Neural cell (in vitro differentiated cells): Measurements from ENCODE around the gene SPDYE4. TPM values are rescaled to one million over a fixed set of nuclear protein-coding genes. Genes with fewer than 3 reads are reported as not detected.

Experiments used
- H2AFZ ChIP-seq: fragments of 200-600, 300-800 bp; sonication (generic), shearing (Covaris generic); 2 replicates; pipeline ENCODE4 v1.6.0; 2014; ENCODE audit warnings: low read depth, mild to moderate bottlenecking, antibody characterized with exemption, low read length, moderate library complexity
- H3F3A ChIP-seq: fragments of 200-600 bp; shearing (Covaris generic); 2 replicates; pipeline ENCODE4 v1.6.1; 2016; ENCODE audit warnings: mild to moderate bottlenecking, moderate library complexity, mixed read lengths, antibody characterized with exemption, low read length; ENCODE audit not compliant: insufficient read depth, poor library complexity, severe bottlenecking
- H3K27ac ChIP-seq: fragments of 200-600, 300-800 bp; sonication (generic), shearing (Covaris generic); 2 replicates; pipeline ENCODE4 v1.5.1; 2014; ENCODE audit warnings: mild to moderate bottlenecking, low read length, moderate library complexity
- H3K27me3 ChIP-seq: fragments of 300-800, 200-600 bp; sonication (generic), shearing (Covaris generic); 2 replicates; pipeline ENCODE4 v1.6.0; 2014; ENCODE audit warnings: mild to moderate bottlenecking, low read depth, low read length, moderate library complexity; ENCODE audit not compliant: insufficient read depth
- H3K36me3 ChIP-seq: fragments of 300-800, 200-600 bp; sonication (generic), shearing (Covaris generic); 2 replicates; pipeline ENCODE4 v1.5.1; 2014; ENCODE audit warnings: mild to moderate bottlenecking, antibody characterized with exemption, low read length, moderate library complexity; ENCODE audit not compliant: insufficient read depth
- H3K4me2 ChIP-seq: fragments of 300-800, 200-600 bp; sonication (generic), shearing (Covaris generic); 2 replicates; pipeline ENCODE4 v1.6.0; 2014; ENCODE audit warnings: mild to moderate bottlenecking, low read length
- H3K4me3 ChIP-seq: fragments of 300-800, 200-600 bp; sonication (generic), shearing (Covaris generic); 2 replicates; pipeline ENCODE4 v1.5.1; 2014; ENCODE audit warnings: mild to moderate bottlenecking, low read length, moderate library complexity
- H3K79me2 ChIP-seq: fragments of 200-600 bp; shearing (Covaris generic); replicated peaks from 2 replicates; pipeline ENCODE4 v1.6.0; 2014; ENCODE audit warnings: mild to moderate bottlenecking, low read length, moderate library complexity; ENCODE audit not compliant: insufficient read depth
- H3K9ac ChIP-seq: fragments of 300-800, 200-600 bp; sonication (generic), shearing (Covaris generic); 2 replicates; pipeline ENCODE4 v1.6.1; 2016; ENCODE audit warnings: mild to moderate bottlenecking, low read length, mixed read lengths
- H3K9me2 ChIP-seq: fragments of 200-600 bp; shearing (Covaris generic); 2 replicates; pipeline ENCODE4 v1.6.1; 2016; ENCODE audit warnings: mild to moderate bottlenecking, low read length, mixed read lengths; ENCODE audit not compliant: insufficient read depth
- H3K9me3 ChIP-seq: fragments of 200-600, 300-800 bp; sonication (generic), shearing (Covaris generic); 2 replicates; pipeline ENCODE4 v1.6.1; 2016; ENCODE audit warnings: mild to moderate bottlenecking, mixed run types, low read length, moderate library complexity, mixed read lengths
- H4K20me1 ChIP-seq: fragments of 200-600 bp; shearing (Covaris generic); 2 replicates; pipeline ENCODE4 v1.6.1; 2016; ENCODE audit warnings: mild to moderate bottlenecking, mixed run types; ENCODE audit not compliant: insufficient read depth
- CTCF ChIP-seq: fragments of 450-650 bp; IDR thresholded peaks from 2 replicates; pipeline ENCODE4 v1.5.1; 2014; ENCODE audit warnings: antibody characterized with exemption, mild to moderate bottlenecking, moderate library complexity; ENCODE audit not compliant: poor library complexity, severe bottlenecking
- EP300 ChIP-seq: fragments of 450-650 bp; conservative IDR thresholded peaks from 2 replicates; pipeline ENCODE4 v1.6.1; 2014; ENCODE audit warnings: antibody characterized with exemption, mild to moderate bottlenecking, moderate library complexity; ENCODE audit not compliant: poor library complexity, severe bottlenecking
- EZH2 ChIP-seq: fragments of 200-600, 300-800 bp; shearing (Covaris generic), sonication (generic); IDR thresholded peaks from 2 replicates; pipeline ENCODE4 v1.6.1; 2014; ENCODE audit warnings: antibody characterized with exemption, low read length, borderline replicate concordance, mild to moderate bottlenecking; ENCODE audit not compliant: insufficient read depth, poor library complexity, severe bottlenecking
- MXI1 ChIP-seq: fragments of 450-650 bp; conservative IDR thresholded peaks from 2 replicates; pipeline ENCODE4 v1.6.1; 2014; ENCODE audit warnings: antibody characterized with exemption, mild to moderate bottlenecking; ENCODE audit not compliant: poor library complexity, severe bottlenecking
- POLR2AphosphoS5 ChIP-seq: IDR thresholded peaks from 2 replicates; pipeline ENCODE4 v1.6.1; 2012
- RAD21 ChIP-seq: fragments of 450-650 bp; conservative IDR thresholded peaks from 2 replicates; pipeline ENCODE4 v1.6.1; 2014; ENCODE audit warnings: antibody characterized with exemption, mild to moderate bottlenecking, moderate library complexity
- REST ChIP-seq: IDR thresholded peaks from 2 replicates; pipeline ENCODE4 v1.6.1; 2012; ENCODE audit warnings: borderline replicate concordance
- SMC3 ChIP-seq: fragments of 450-650 bp; conservative IDR thresholded peaks from 2 replicates; pipeline ENCODE4 v1.6.1; 2014; ENCODE audit warnings: antibody characterized with exemption, mild to moderate bottlenecking, moderate library complexity; ENCODE audit not compliant: poor library complexity
- TAF1 ChIP-seq: IDR thresholded peaks from 2 replicates; pipeline ENCODE4 v1.6.1; 2012; ENCODE audit warnings: low read depth
- polyA minus RNA-seq: library from RNA; depleted of rRNA, polyadenylated mRNA; stranded (reverse); fragments of >200 nt; gene quantifications from 2 replicates; pipeline ENCODE4 v1.2.3, GENCODE V29; 2014
- polyA plus RNA-seq: library from polyadenylated mRNA; depleted of rRNA; stranded (reverse); fragments of >200 nt; gene quantifications from 2 replicates; pipeline ENCODE4 v1.2.3, GENCODE V29; 2014

The SPDYE4 gene, protein sequence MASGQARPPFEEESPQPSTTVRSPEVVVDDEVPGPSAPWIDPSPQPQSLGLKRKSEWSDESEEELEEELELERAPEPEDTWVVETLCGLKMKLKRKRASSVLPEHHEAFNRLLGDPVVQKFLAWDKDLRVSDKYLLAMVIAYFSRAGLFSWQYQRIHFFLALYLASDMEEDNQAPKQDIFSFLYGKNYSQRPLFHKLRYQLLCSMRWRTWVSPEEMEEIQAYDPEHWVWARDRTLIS
- polyA plus RNA-seq (not detected in 2 replicates), polyA minus RNA-seq (not detected in 2 replicates)

DNA sequence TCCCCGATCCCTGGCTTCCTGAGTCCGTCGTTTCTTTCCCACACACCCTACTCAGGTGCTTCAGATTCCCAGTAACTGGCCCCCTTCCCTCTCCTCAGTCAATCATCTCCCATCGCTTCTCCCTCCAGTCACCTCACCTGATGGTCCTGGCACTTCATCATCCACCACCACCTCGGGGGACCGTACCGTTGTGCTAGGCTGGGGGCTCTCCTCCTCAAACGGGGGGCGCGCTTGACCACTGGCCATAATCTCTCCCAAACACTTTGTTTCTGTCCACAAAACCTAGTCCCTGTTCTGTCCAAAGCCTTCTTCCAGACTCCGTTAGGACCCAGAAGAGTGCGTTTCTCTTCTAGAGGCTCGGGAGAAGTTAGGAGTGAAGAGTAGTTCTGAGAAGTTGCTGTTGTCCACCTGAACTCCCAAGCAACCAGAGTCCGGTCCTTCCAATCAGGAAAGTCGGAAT is at the start of gene SPDYE4:
Gene SPDYE4, minus strand, starts transcription at position 410 of the 460 bp plus-strand sequence. Its CDS starts 164 bp downstream, at position 246.
- H2AFZ ChIP-seq, result no peak within 1 kb of the TSS

More for the DNA sequence above, at the start of gene SPDYE4:
- H3K9ac ChIP-seq, result no peak within 1 kb of the TSS
- no peaks in the 10 kb centered on the region for H3K36me3 ChIP-seq
- no peaks in the 10 kb centered on the region for H3K79me2 ChIP-seq
- no peaks in the 10 kb centered on the region for H4K20me1 ChIP-seq
- H3K9me3 ChIP-seq, result peaks cover 5% of the 10 kb centered on the region
- H3K9me2 ChIP-seq, result no peaks in the 10 kb centered on the region
- no peak within 1 kb of the TSS for H3K27ac ChIP-seq
- H3K27me3 ChIP-seq, result no peaks in the 10 kb centered on the region
- no peaks in the 10 kb centered on the region for H3F3A ChIP-seq
- H3K4me3 ChIP-seq, result no peak within 1 kb of the TSS
- TF ChIP-seq EP300 (no peak), SMC3 (no peak), MXI1 (no peak), TAF1 (no peak), POLR2AphosphoS5 (no peak), EZH2 (no peak), CTCF (no peak), REST (no peak), RAD21 (no peak)
- no peak within 1 kb of the TSS for H3K4me2 ChIP-seq
